Measurements from ENCODE around the gene PDE10A. TPM values are rescaled to one million over a fixed set of nuclear protein-coding genes. Genes with fewer than 3 reads are reported as not detected.
"Not testable (repeated sequence)": the region's sequence is repeated elsewhere in the genome, so short reads cannot be mapped to it uniquely, and the experiment has no call there.

PDE10A gene
- total RNA-seq, 1 donor from 2014 or later = 0.79 TPM

GRCh38 chr6:165616116-165616515 is 46.9 kb downstream of the PDE10A start:
- FAIRE-seq (no peak), DNase-seq (ENCODE audit: low read depth) (no peak)
- Histone ChIP-seq H3K4me3 (ENCODE audit: low read depth, low read length) (no peak overlapping the region), H3K36me3 (ENCODE audit: control insufficient read depth, insufficient read depth, low read length) (no peaks in the 10 kb centered on the region), H3K27me3 (ENCODE audit: control insufficient read depth, insufficient read depth, low read length) (no peaks in the 10 kb centered on the region)
- TF ChIP-seq CTCF (IDR thresholded peaks at IDR 0.05; ENCODE audit: insufficient read depth, low read length, severe bottlenecking) = no peak

- no peak for TF ChIP-seq CTCF (IDR thresholded peaks at IDR 0.05; ENCODE audit: insufficient read depth, low read length, severe bottlenecking)
- DNase-seq (ENCODE audit: low read depth) (no peak), FAIRE-seq (no peak)
- Histone ChIP-seq H3K27me3 (ENCODE audit: control insufficient read depth, insufficient read depth, low read length) (no peaks in the 10 kb centered on the region), H3K36me3 (ENCODE audit: control insufficient read depth, insufficient read depth, low read length) (no peaks in the 10 kb centered on the region), H3K4me3 (ENCODE audit: low read depth, low read length) (no peak overlapping the region)
Measured at GRCh38 chr6:165615636-165616035, 47.4 kb downstream of the PDE10A start.

- Histone ChIP-seq H3K4me3 (ENCODE audit: low read depth, low read length) (no peak overlapping the region), H3K36me3 (ENCODE audit: control insufficient read depth, insufficient read depth, low read length) (no peaks in the 10 kb centered on the region), H3K27me3 (ENCODE audit: control insufficient read depth, insufficient read depth, low read length) (no peaks in the 10 kb centered on the region)
- TF ChIP-seq CTCF (IDR thresholded peaks at IDR 0.05; ENCODE audit: insufficient read depth, low read length, severe bottlenecking) = no peak
- DNase-seq (ENCODE audit: low read depth) = no peak
- no peak for FAIRE-seq
Measured at GRCh38 chr6:165611294-165611693, 51.7 kb downstream of the PDE10A start.

GRCh38 chr6:165608577-165608976 is 54.5 kb downstream of the PDE10A start:
- FAIRE-seq; DNase-seq (ENCODE audit: low read depth); H3K27me3 ChIP-seq (ENCODE audit: control insufficient read depth, insufficient read depth, low read length); H3K4me3 ChIP-seq (ENCODE audit: low read depth, low read length); H3K36me3 ChIP-seq (ENCODE audit: control insufficient read depth, insufficient read depth, low read length): not testable (repeated sequence)

- FAIRE-seq = no peak
- Histone ChIP-seq H3K27me3 (ENCODE audit: control insufficient read depth, insufficient read depth, low read length) (no peaks in the 10 kb centered on the region), H3K4me3 (ENCODE audit: low read depth, low read length) (no peak overlapping the region), H3K36me3 (ENCODE audit: control insufficient read depth, insufficient read depth, low read length) (no peaks in the 10 kb centered on the region)
- TF ChIP-seq CTCF (IDR thresholded peaks at IDR 0.05; ENCODE audit: insufficient read depth, low read length, severe bottlenecking) = no peak
- DNase-seq (ENCODE audit: low read depth) = no peak
Measured at GRCh38 chr6:165606740-165607008, 56.4 kb downstream of the PDE10A start.

- H3K27me3 ChIP-seq (ENCODE audit: control insufficient read depth, insufficient read depth, low read length) = no peaks in the 10 kb centered on the region
- DNase-seq (ENCODE audit: low read depth) (no peak), FAIRE-seq (no peak)
- H3K4me3 ChIP-seq (ENCODE audit: low read depth, low read length) = no peak overlapping the region
- no peak for TF ChIP-seq CTCF (IDR thresholded peaks at IDR 0.05; ENCODE audit: insufficient read depth, low read length, severe bottlenecking)
- H3K36me3 ChIP-seq (ENCODE audit: control insufficient read depth, insufficient read depth, low read length) = no peaks in the 10 kb centered on the region
Measured at GRCh38 chr6:165605901-165606739, 56.9 kb downstream of the PDE10A start.
